22Rv1 (cell line): Measurements from ENCODE around the gene KIF26B.
"Not testable (repeated sequence)": the region's sequence is repeated elsewhere in the genome, so short reads cannot be mapped to it uniquely, and the experiment has no call there.

Experiments
- H3K27ac ChIP-seq: fragments of 450-650 bp; 2 replicates; pipeline ENCODE4 v1.5.1; 2017
- ZFX ChIP-seq: fragments of 450-650 bp; IDR thresholded peaks from 2 replicates; pipeline ENCODE4 v1.6.1; 2017; ENCODE audit warnings: antibody characterized with exemption, borderline replicate concordance
- TF ChIP-seq, protein P1 (sequence below): fragments of 450-650 bp; IDR thresholded peaks from 2 replicates; pipeline ENCODE4 v1.5.1; 2017; ENCODE audit warnings: mild to moderate bottlenecking

Gene KIF26B

GRCh38 chr1:245692318-245692717 is 537.5 kb downstream of the KIF26B start:
- no peak for TF ChIP-seq ZFX
- TF ChIP-seq, protein P1, sequence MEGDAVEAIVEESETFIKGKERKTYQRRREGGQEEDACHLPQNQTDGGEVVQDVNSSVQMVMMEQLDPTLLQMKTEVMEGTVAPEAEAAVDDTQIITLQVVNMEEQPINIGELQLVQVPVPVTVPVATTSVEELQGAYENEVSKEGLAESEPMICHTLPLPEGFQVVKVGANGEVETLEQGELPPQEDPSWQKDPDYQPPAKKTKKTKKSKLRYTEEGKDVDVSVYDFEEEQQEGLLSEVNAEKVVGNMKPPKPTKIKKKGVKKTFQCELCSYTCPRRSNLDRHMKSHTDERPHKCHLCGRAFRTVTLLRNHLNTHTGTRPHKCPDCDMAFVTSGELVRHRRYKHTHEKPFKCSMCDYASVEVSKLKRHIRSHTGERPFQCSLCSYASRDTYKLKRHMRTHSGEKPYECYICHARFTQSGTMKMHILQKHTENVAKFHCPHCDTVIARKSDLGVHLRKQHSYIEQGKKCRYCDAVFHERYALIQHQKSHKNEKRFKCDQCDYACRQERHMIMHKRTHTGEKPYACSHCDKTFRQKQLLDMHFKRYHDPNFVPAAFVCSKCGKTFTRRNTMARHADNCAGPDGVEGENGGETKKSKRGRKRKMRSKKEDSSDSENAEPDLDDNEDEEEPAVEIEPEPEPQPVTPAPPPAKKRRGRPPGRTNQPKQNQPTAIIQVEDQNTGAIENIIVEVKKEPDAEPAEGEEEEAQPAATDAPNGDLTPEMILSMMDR = no peak
- H3K27ac ChIP-seq = no peak overlapping the region

- no peak overlapping the region for H3K27ac ChIP-seq
- TF ChIP-seq, protein P1 = no peak
- TF ChIP-seq ZFX = no peak
These were observed 538.5 kb downstream of the KIF26B start for GRCh38 chr1:245693116-245693793.

GRCh38 chr1:245693941-245694752 is 539.4 kb downstream of the KIF26B start:
- no peak overlapping the region for H3K27ac ChIP-seq
- TF ChIP-seq ZFX = no peak
- TF ChIP-seq, protein P1 = no peak

DNA sequence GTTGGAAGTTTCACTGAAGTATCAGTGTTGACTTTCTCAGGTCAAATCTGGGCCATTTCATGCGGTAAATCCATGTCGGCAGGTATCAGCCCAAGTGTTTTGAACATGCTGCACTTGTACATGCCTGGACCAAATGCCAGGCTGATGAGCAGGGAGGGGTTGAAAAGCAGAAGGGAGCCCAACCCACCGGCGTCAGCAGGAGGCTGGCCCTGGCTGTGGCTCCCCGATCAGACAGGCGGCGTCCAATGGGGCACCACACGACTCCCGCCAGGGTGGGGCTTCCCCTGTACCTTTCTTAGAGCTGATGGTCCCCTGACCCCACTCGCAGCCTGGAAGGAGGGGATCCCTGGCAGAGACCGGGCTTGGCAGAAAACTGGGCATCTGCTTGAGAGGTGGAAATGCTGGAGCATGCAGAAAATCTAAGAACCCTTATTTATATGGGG is 540.0 kb downstream of the KIF26B start:
- TF ChIP-seq, protein P1 = no peak
- no peak for TF ChIP-seq ZFX
- H3K27ac ChIP-seq = no peak overlapping the region

DNA sequence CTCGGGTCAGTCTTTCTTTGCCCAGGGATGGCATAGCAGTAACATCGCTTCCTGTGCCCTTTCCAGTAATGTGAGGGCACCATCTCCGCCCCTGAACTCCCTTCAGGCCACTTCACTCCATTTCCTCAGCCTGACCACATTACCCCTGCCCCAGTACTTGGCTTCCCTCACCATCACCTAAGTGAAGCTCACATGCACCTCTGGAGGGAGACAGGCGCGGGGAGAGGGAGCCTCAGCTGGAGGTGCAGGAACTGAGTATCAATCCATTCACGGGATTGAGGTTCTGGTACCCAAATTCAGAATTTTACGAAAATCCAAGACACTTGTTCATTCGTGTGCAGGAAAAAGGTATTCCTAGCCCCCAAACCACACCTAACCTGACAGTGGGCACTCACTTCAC is 540.4 kb downstream of the KIF26B start:
- TF ChIP-seq, protein P1 = no peak
- TF ChIP-seq ZFX = no peak
- no peak overlapping the region for H3K27ac ChIP-seq

DNA sequence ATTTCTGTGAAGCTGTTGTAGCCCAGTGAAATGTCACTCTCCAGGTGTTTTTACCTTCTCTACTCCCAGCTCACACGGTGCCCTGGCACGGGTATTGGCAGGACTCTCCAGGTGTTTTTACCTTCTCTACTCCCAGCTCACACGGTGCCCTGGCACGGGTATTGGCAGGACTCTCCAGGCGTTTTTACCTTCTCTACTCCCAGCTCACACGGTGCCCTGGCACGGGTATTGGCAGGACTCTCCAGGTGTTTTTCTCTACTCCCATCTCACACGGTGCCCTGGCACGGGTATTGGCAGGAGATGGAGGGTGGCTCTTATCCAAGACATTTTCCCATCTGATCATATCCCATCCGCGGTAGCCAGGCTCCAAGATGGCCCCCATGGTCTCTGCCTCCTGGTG is 540.9 kb downstream of the KIF26B start:
- H3K27ac ChIP-seq = not testable (repeated sequence)

DNA sequence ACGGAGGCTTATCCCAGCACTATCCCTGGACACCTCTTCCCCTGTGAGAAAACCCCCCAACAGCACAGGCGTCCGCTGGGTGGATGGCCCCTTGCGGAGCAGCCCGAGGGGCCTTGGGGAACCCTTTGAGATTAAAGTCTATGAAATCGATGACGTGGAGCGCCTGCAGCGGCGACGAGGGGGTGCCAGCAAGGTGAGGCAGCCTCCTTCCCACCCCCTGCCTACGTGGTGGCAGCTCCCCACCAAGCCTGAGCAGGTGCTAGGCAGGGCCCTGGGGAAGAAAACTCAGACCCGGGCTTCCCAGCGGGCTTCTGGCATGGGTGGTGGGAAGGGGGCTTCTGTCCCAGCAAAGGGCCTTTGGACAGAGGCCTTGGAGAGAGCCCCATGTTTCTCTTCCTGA is 543.3 kb downstream of the KIF26B start:
- TF ChIP-seq, protein P1 = no peak
- no peak for TF ChIP-seq ZFX
- no peak overlapping the region for H3K27ac ChIP-seq
